Tongue (tissue), 2 donors: ENCODE results near the gene AOPEP. TPM values are rescaled to one million over a fixed set of nuclear protein-coding genes. Genes with fewer than 3 reads are reported as not detected.
"Not testable (repeated sequence)": the region's sequence is repeated elsewhere in the genome, so short reads cannot be mapped to it uniquely, and the experiment has no call there.

ENCODE experiments used
- DNase-seq: peaks from one replicate; pipeline ENCODE4 v3.0.0-alpha.2; 2015
- total RNA-seq: library from RNA; depleted of rRNA; stranded (reverse); fragments of >200 nt; gene quantifications from one replicate; pipeline ENCODE4 v1.2.3, GENCODE V29; 2014

Gene AOPEP
- total RNA-seq, 1 donor from 2014 or later, result 391 TPM

- DNase-seq, result no peak
Measured at GRCh38 chr9:94935396-94935795, 208.9 kb downstream of the AOPEP start.

DNA sequence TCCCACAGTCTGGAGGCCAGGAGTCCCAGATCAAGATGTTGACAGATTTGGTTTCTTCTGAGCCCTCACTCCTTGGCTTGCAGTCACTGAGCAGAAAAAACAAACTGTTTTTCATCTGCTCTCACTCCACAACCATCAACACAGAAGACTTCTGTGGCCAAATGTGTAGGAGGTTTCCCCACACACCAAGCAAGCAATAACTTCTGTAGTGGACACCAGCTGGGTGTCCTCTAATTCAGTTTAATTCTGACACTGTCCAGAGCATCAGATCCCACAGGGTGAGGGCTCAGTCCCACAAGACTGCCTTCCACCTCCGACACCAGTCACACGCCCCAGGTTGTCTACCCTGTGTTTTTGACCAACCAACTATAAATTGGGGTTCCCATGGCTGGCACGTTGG is 209.9 kb downstream of the AOPEP start:
- no peak for DNase-seq

- no peak for DNase-seq
Measured at GRCh38 chr9:94937214-94937903, 210.9 kb downstream of the AOPEP start.

- no peak for DNase-seq
Measured at GRCh38 chr9:94938384-94938783, 211.9 kb downstream of the AOPEP start.

GRCh38 chr9:94940296-94940695 is 213.8 kb downstream of the AOPEP start:
- DNase-seq, result not testable (repeated sequence)

DNA sequence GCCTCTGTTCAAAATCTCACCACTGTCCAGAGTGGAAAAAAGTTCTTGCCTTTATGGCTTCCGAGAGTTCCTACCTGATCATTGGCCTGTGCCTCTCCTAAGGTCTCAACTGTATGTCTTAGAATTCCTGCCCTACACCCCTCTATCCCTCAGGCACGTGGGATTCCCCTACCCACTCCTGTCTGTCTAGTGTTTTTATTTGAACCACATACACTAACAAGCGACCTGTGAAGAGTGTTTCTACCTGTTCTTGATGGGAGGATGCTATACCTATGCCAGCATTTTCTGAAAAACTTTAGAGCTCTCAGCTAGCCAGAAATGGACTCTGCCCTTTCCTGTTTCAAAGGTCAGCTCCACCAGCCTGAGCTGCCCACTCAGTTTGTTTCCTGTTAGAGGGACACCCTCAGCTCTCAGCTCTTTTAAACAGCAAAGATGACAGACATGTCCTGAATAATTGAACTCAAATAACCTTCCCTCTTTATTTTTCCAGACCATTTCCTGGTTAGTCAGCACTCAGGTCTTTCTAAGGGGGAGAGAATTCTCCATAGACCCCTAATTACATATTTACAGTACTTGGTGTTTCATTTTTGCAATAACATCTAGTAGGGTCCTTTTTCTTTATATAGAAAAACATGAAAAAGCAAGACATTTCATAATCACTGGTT is 214.8 kb downstream of the AOPEP start:
- DNase-seq, result no peak

DNA sequence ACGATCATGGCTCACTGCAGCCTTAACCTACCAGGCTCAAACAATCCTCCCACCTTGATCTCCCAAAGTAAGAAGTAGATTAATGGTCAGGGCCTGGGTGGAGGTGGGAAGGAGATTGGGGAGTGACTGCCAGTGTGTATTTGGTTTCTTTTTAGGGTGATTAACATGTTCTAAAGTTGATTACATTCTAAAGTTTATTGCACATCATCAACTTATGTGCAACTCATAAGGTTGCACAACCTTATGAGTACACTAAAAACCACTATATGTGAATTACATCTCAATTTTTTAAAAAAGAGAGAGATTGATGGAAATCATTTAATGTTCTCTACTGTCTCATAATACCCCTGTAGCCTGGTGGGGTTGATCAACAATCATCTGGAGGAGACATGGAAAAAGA is 218.1 kb downstream of the AOPEP start:
- no peak for DNase-seq

DNA sequence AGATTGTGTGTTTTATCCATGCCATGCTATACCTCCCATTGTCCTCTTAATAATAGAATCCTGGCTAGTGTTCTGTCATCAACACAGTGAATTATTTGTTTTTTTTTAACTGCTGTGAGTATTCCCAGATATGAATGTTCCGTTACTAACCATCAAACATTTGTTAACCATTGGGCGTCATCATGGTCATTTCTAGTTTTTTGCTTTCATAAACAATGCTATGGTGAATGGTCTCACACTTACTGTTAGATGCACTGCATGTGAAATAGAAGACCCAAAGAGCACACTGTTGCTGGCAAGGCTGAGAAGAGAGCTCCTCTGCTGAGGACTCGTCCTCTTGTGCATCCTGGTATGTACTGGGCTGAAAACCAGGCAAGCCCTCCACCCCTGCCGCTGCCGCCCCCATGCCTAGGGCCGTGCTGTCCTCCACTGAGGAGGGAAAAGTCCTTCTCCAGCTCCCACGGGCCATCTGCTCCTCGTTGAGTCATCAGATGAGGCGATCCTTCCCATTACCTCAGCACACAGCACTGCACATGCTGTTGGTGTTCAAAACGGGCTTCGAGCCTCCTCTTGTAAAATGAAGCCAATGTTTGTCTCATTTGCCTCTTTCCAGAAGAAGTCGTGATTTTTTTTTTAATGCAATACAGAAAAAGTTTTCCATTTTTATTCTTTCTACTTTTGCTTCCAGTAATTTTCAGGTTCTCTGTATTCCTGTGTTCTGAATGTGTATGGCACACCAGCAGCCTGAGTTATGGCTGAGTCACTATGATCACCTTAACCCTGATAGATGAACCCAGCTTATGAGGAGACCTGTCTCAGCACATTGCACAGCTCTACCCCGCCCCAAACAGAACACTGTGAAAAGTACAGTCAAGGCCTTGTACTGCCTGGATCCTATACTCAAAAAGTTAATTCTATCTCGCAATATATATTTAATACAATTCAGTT is 219.0 kb downstream of the AOPEP start:
- peak; percentile 79 for DNase-seq

GRCh38 chr9:94946256-94946655 is 219.8 kb downstream of the AOPEP start:
- DNase-seq, result no peak

DNA sequence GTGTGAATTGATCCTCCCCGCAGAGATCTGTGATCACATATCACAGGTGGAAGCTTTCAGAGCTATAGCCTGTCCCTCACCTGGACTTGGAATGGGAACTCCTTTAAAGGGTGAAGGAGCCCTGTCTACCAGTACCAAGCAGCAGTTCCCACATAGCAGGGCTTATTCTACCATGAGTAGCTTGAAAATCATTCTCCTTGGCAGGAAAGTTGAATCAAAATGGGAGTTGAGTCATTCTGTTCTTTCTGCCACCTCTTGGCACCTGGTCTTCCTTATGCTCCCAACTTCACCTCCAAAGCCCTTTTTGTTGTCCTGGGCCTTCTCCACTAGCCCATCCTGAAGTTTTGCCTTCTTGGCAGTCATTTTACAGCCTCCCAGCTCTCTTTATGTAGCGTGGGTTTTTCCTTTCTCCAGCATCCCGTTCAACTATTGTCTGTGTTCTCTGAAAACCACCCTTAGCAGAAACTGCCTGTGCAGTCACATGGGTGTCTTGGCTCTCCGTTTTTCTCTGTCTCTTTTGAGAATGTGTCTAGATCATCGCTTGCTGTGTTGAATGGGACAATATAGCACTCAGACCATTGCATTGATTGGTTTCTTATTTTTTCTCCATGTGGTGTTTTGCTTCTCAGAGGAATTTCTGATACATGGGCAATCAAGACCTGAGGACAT is 222.2 kb downstream of the AOPEP start:
- no peak for DNase-seq

GRCh38 chr9:94949370-94949769 is 222.9 kb downstream of the AOPEP start:
- no peak for DNase-seq

DNA sequence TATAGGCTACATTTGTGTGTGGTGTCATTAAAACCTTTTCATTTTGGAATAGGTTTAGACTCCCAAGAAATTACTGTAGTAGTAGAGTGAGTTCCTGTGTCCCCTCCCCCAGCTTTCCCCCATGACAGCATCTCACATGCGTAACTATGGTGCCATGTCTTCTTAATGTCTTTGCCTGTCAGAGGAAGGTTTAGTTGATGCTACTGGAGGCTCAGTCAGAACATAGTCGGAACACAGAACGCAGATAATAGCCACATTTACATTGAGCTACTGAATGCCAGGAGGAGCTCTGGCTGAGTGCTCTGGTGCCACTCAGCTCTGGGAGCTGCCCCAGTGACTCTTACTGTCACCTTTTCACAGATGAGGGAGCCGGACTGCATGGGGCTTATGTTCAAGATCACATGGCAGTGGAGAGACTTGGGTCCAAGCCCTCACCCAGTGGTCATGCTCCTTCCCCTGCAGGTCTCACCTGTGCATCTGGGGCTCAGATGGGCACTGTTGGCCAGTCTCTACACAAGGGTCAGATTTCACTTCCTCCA is 223.6 kb downstream of the AOPEP start:
- DNase-seq, result no peak

GRCh38 chr9:94950579-94951323 is 224.3 kb downstream of the AOPEP start:
- DNase-seq, result peak; percentile 55

DNA sequence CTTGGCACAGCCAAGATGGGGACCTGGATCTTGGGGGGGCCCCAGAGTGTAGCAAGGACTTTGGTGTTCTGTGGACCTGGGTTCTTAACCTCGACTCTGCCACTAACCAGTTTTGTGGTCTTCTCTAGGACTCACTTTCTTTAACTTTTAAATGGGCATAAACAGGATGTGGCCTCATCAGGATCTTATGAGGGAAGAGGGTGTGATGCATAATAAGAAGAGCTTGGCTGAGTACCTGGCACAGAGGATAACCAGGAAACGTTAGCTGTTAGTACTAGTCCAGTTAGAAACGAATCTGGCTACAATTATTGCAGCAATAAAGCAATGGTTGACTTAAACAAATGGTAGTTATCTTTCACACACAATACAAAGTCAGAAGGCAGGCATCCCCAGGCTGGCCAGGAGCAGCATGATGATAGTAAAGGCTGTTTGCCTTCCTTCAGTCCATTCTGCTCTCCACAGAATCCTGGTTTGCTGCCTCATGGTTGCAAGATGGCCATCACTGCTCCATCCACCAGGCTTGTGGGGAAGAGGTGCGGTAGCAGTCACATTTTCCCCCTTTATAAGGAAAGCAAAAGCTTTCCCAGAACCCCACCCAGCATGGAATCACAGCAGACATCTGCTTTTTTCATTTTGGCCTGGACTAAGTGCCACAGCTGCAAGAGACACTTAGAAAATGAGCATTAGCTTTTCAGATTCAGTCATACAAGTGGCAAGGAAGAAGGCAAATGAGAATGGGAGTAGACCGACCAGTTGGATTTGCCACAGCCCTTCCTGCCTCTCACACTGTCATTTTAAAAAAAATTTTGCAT is 225.0 kb downstream of the AOPEP start:
- peak; percentile 81 for DNase-seq

GRCh38 chr9:94952565-94953373 is 226.3 kb downstream of the AOPEP start:
- DNase-seq, result peak; percentile 49

DNA sequence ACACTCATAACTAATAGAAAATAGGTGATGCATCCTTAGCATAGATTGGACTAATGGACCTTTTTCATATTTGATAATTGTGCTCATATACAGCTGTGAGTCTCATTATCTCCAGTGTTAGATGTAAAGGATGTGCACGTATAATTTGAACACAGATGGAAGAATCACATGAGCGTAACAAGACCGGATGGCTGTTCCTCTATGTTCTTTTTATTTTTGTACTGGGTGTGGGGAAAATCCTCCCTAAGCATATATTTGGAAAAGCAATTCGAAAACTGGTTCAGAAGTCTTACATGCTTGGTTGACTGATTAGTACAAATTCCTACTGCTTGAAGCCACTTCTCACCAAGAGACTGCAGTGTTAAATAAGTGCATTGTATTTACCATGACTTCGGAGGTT is 230.2 kb downstream of the AOPEP start:
- DNase-seq, result no peak

- DNase-seq, result no peak
Measured at GRCh38 chr9:94960964-94961363, 234.5 kb downstream of the AOPEP start.

- no peak for DNase-seq
Measured at GRCh38 chr9:94961870-94962269, 235.4 kb downstream of the AOPEP start.

GRCh38 chr9:94965631-94966030 is 239.1 kb downstream of the AOPEP start:
- DNase-seq, result not testable (repeated sequence)
